ENCODE measurements around the gene RPL12. TPM values are rescaled to one million over a fixed set of nuclear protein-coding genes. Genes with fewer than 3 reads are reported as not detected.

The RPL12 gene
- total RNA-seq, 1 experiment from 2014 or later, result 855 TPM

GRCh38 chr9:127497656-127498290 lies 46.6 kb upstream of the RPL12 start:
- TF ChIP-seq CTCF (IDR thresholded peaks at IDR 0.05; ENCODE audit: unreplicated experiment), result no peak
- intact Hi-C loops (cut with micrococcal nuclease; ENCODE audit: unreplicated experiment), result no loop called here
- no TSS peak for BruUV-seq (replicated peaks)
- Mint-ChIP-seq H3K36me3 (ENCODE audit: insufficient read depth, unreplicated experiment) (peaks cover 62% of the 10 kb centered on the region), H3K4me1 (ENCODE audit: low read depth, unreplicated experiment) (no peaks in the 10 kb centered on the region), H3K4me3 (ENCODE audit: low read depth, unreplicated experiment) (no peak overlapping the region), H3K27ac (ENCODE audit: unreplicated experiment) (no peak overlapping the region), H3K9me3 (ENCODE audit: low read depth, unreplicated experiment) (no peaks in the 10 kb centered on the region), H3K27me3 (ENCODE audit: unreplicated experiment) (no peaks in the 10 kb centered on the region)
- no peak for DNase-seq
- CTCF ChIA-PET, result no interaction called here

- Mint-ChIP-seq H3K9me3 (ENCODE audit: low read depth, unreplicated experiment) (no peaks in the 10 kb centered on the region), H3K4me3 (ENCODE audit: low read depth, unreplicated experiment) (no peak overlapping the region), H3K36me3 (ENCODE audit: insufficient read depth, unreplicated experiment) (peaks cover 60% of the 10 kb centered on the region), H3K27me3 (ENCODE audit: unreplicated experiment) (no peaks in the 10 kb centered on the region), H3K27ac (ENCODE audit: unreplicated experiment) (no peak overlapping the region), H3K4me1 (ENCODE audit: low read depth, unreplicated experiment) (no peaks in the 10 kb centered on the region)
- CTCF ChIA-PET, result no interaction called here
- intact Hi-C loops (cut with micrococcal nuclease; ENCODE audit: unreplicated experiment), result no loop called here
- DNase-seq, result no peak
- TF ChIP-seq CTCF (IDR thresholded peaks at IDR 0.05; ENCODE audit: unreplicated experiment), result no peak
- no TSS peak for BruUV-seq (replicated peaks)
These were observed 45.8 kb upstream of the RPL12 start for GRCh38 chr9:127496974-127497373.

- no peaks in the 10 kb centered on the region for H3K27me3 Mint-ChIP-seq (ENCODE audit: unreplicated experiment)
- BruUV-seq (replicated peaks), result no TSS peak
- no peak overlapping the region for H3K4me3 Mint-ChIP-seq (ENCODE audit: low read depth, unreplicated experiment)
- CTCF ChIA-PET, result no interaction called here
- H3K27ac Mint-ChIP-seq (ENCODE audit: unreplicated experiment), result no peak overlapping the region
- no peak for TF ChIP-seq CTCF (IDR thresholded peaks at IDR 0.05; ENCODE audit: unreplicated experiment)
- peaks cover 51% of the 10 kb centered on the region for H3K36me3 Mint-ChIP-seq (ENCODE audit: insufficient read depth, unreplicated experiment)
- no peaks in the 10 kb centered on the region for H3K9me3 Mint-ChIP-seq (ENCODE audit: low read depth, unreplicated experiment)
- no peak for DNase-seq
- intact Hi-C loops (cut with micrococcal nuclease; ENCODE audit: unreplicated experiment), result no loop called here
- no peaks in the 10 kb centered on the region for H3K4me1 Mint-ChIP-seq (ENCODE audit: low read depth, unreplicated experiment)
These were observed 44.8 kb upstream of the RPL12 start for GRCh38 chr9:127495884-127496555.

- CTCF ChIA-PET, result no interaction called here
- no peaks in the 10 kb centered on the region for H3K27me3 Mint-ChIP-seq (ENCODE audit: unreplicated experiment)
- no peak for TF ChIP-seq CTCF (IDR thresholded peaks at IDR 0.05; ENCODE audit: unreplicated experiment)
- BruUV-seq (replicated peaks), result no TSS peak
- peaks cover 48% of the 10 kb centered on the region for H3K36me3 Mint-ChIP-seq (ENCODE audit: insufficient read depth, unreplicated experiment)
- no peaks in the 10 kb centered on the region for H3K4me1 Mint-ChIP-seq (ENCODE audit: low read depth, unreplicated experiment)
- DNase-seq, result no peak
- no peaks in the 10 kb centered on the region for H3K9me3 Mint-ChIP-seq (ENCODE audit: low read depth, unreplicated experiment)
- H3K27ac Mint-ChIP-seq (ENCODE audit: unreplicated experiment), result no peak overlapping the region
- intact Hi-C loops (cut with micrococcal nuclease; ENCODE audit: unreplicated experiment), result no loop called here
- H3K4me3 Mint-ChIP-seq (ENCODE audit: low read depth, unreplicated experiment), result no peak overlapping the region
These were observed 43.1 kb upstream of the RPL12 start for GRCh38 chr9:127494304-127494702.
